ENCODE data around the gene DPP10. TPM values are rescaled to one million over a fixed set of nuclear protein-coding genes. Genes with fewer than 3 reads are reported as not detected.

The DPP10 gene
- total RNA-seq, 4 donors from 2014 or later = 3.3 to 6.6 (median 4.7) TPM

GRCh38 chr2:115105966-115106365, 663.5 kb downstream of the DPP10 start:
- TF ChIP-seq CTCF (IDR thresholded peaks at IDR 0.05) (no peak), EP300 (IDR thresholded peaks at IDR 0.05) (no peak), POLR2AphosphoS5 (IDR thresholded peaks at IDR 0.05) (no peak), POLR2A (IDR thresholded peaks at IDR 0.05; ENCODE audit: low read depth) (no peak)
- H3K9me3 ChIP-seq = peaks cover 0 to 7% (median 0%) of the 10 kb centered on the region in 4 donors

GRCh38 chr2:115115135-115115534, 672.7 kb downstream of the DPP10 start:
- DNase-seq (ENCODE audit: extremely low spot score) = no peak
- H3K27ac ChIP-seq (replicated peaks in 1 of 4) = no peak overlapping the region
- no peak overlapping the region for H3K4me3 ChIP-seq
- intact Hi-C loops (cut with DNase I) = no loop called here
- TF ChIP-seq POLR2A (IDR thresholded peaks at IDR 0.05; ENCODE audit: low read depth) (no peak), POLR2AphosphoS5 (IDR thresholded peaks at IDR 0.05) (no peak), EP300 (IDR thresholded peaks at IDR 0.05) (no peak), CTCF (IDR thresholded peaks at IDR 0.05) (no peak)
- H3K27me3 ChIP-seq = no peaks in the 10 kb centered on the region
- 62% methylated on average over 2 of the region's 2 CpGs for WGBS
- H3K4me1 ChIP-seq = no peaks in the 10 kb centered on the region
- no peaks in the 10 kb centered on the region for H3K9me3 ChIP-seq
- H3K36me3 ChIP-seq = no peaks in the 10 kb centered on the region

More at GRCh38 chr2:115105966-115106365, 663.5 kb downstream of the DPP10 start:
- DNase-seq (ENCODE audit: extremely low spot score) = no peak
- Histone ChIP-seq H3K36me3 (no peaks in the 10 kb centered on the region), H3K27ac (replicated peaks in 1 of 4) (no peak overlapping the region), H3K4me1 (no peaks in the 10 kb centered on the region), H3K27me3 (no peaks in the 10 kb centered on the region), H3K4me3 (no peak overlapping the region)
- intact Hi-C loops (cut with DNase I) = no loop called here

GRCh38 chr2:115118306-115118705, 675.9 kb downstream of the DPP10 start:
- TF ChIP-seq CTCF (IDR thresholded peaks at IDR 0.05) (no peak), POLR2A (IDR thresholded peaks at IDR 0.05; ENCODE audit: low read depth) (no peak), EP300 (IDR thresholded peaks at IDR 0.05) (no peak), POLR2AphosphoS5 (IDR thresholded peaks at IDR 0.05) (no peak)
- intact Hi-C loops (cut with DNase I) = no loop called here
- Histone ChIP-seq H3K27me3 (no peaks in the 10 kb centered on the region), H3K36me3 (no peaks in the 10 kb centered on the region), H3K4me1 (no peaks in the 10 kb centered on the region), H3K9me3 (no peaks in the 10 kb centered on the region), H3K4me3 (no peak overlapping the region), H3K27ac (replicated peaks in 1 of 4) (no peak overlapping the region)
- no peak for DNase-seq (ENCODE audit: extremely low spot score)
- WGBS = 81% methylated on average over 2 of the region's 2 CpGs

- WGBS = 55% methylated on average over 1 of the region's 1 CpG
- H3K27me3 ChIP-seq = no peaks in the 10 kb centered on the region
- TF ChIP-seq EP300 (IDR thresholded peaks at IDR 0.05) (no peak), CTCF (IDR thresholded peaks at IDR 0.05) (no peak), POLR2A (IDR thresholded peaks at IDR 0.05; ENCODE audit: low read depth) (no peak), POLR2AphosphoS5 (IDR thresholded peaks at IDR 0.05) (no peak)
Observed at GRCh38 chr2:115119086-115119485, 676.6 kb downstream of the DPP10 start.

GRCh38 chr2:115122701-115123100, 680.3 kb downstream of the DPP10 start:
- no peaks in the 10 kb centered on the region for H3K4me1 ChIP-seq
- H3K27ac ChIP-seq (replicated peaks in 1 of 4) = no peak overlapping the region
- H3K36me3 ChIP-seq = no peaks in the 10 kb centered on the region
- no peaks in the 10 kb centered on the region for H3K9me3 ChIP-seq
- no peak overlapping the region for H3K4me3 ChIP-seq
- DNase-seq (ENCODE audit: extremely low spot score) = no peak
- no peaks in the 10 kb centered on the region for H3K27me3 ChIP-seq
- TF ChIP-seq EP300 (IDR thresholded peaks at IDR 0.05) = no peak
- TF ChIP-seq CTCF (IDR thresholded peaks at IDR 0.05) = no peak
- no peak for TF ChIP-seq POLR2AphosphoS5 (IDR thresholded peaks at IDR 0.05)
- TF ChIP-seq POLR2A (IDR thresholded peaks at IDR 0.05; ENCODE audit: low read depth) = no peak
- intact Hi-C loops (cut with DNase I) = no loop called here
- 94% methylated on average over 2 of the region's 2 CpGs for WGBS

More at GRCh38 chr2:115119086-115119485, 676.6 kb downstream of the DPP10 start:
- intact Hi-C loops (cut with DNase I) = no loop called here
- Histone ChIP-seq H3K4me1 (no peaks in the 10 kb centered on the region), H3K36me3 (no peaks in the 10 kb centered on the region), H3K4me3 (no peak overlapping the region), H3K9me3 (no peaks in the 10 kb centered on the region), H3K27ac (replicated peaks in 1 of 4) (no peak overlapping the region)
- DNase-seq (ENCODE audit: extremely low spot score) = no peak

Measured in esophagus muscularis mucosa (tissue), 4 donors.